ENCODE data around the gene ERH.
"Not testable (repeated sequence)": the region's sequence is repeated elsewhere in the genome, so short reads cannot be mapped to it uniquely, and the experiment has no call there.

The ERH gene

GRCh38 chr14:69398053-69398817 is at the start of gene ERH, which contains the start of gene SLC39A9:
Gene ERH (minus strand): TSS chr14:69398299. CDS start chr14:69398233, 66 bp downstream.
Gene SLC39A9 (plus strand): TSS chr14:69398692. CDS start chr14:69399370, 678 bp downstream.
- DNase-seq, result peak; percentile 97

- no peak for DNase-seq
Measured at GRCh38 chr14:69443296-69443805, 45.3 kb upstream of the ERH start.

- no peak for DNase-seq
Measured at GRCh38 chr14:69441948-69442347, 43.8 kb upstream of the ERH start.

GRCh38 chr14:69439521-69440270 is 41.6 kb upstream of the ERH start:
- no peak for DNase-seq

- DNase-seq, result no peak
Measured at GRCh38 chr14:69432364-69432763, 34.3 kb upstream of the ERH start.

- DNase-seq, result no peak
Measured at GRCh38 chr14:69430306-69430939, 32.3 kb upstream of the ERH start.

GRCh38 chr14:69429643-69430042 is 31.5 kb upstream of the ERH start:
- DNase-seq, result no peak

GRCh38 chr14:69428289-69428998 is 30.3 kb upstream of the ERH start:
- DNase-seq, result no peak

GRCh38 chr14:69427596-69427995 is 29.5 kb upstream of the ERH start:
- DNase-seq, result no peak

GRCh38 chr14:69424149-69424923 is 26.2 kb upstream of the ERH start:
- no peak for DNase-seq

- no peak for DNase-seq
Measured at GRCh38 chr14:69423279-69423678, 25.2 kb upstream of the ERH start.

- DNase-seq, result not testable (repeated sequence)
Measured at GRCh38 chr14:69416087-69416486, 18.0 kb upstream of the ERH start.

- no peak for DNase-seq
Measured at GRCh38 chr14:69413483-69413882, 15.4 kb upstream of the ERH start.

GRCh38 chr14:69408331-69408960 is 10.3 kb upstream of the ERH start:
- no peak for DNase-seq

GRCh38 chr14:69405762-69406161 is 7.7 kb upstream of the ERH start:
- DNase-seq, result no peak

GRCh38 chr14:69404883-69405282 is 6.8 kb upstream of the ERH start:
- no peak for DNase-seq

GRCh38 chr14:69404478-69404877 is 6.4 kb upstream of the ERH start:
- no peak for DNase-seq

- no peak for DNase-seq
Measured at GRCh38 chr14:69401841-69402240, 3.7 kb upstream of the ERH start.

GRCh38 chr14:69400154-69400553 is 2.1 kb upstream of the ERH start:
- no peak for DNase-seq

GRCh38 chr14:69399750-69400149 is 1.7 kb upstream of the ERH start:
- DNase-seq, result no peak

GRCh38 chr14:69398818-69399210 is 715 bp upstream of the ERH start:
- peak; percentile 44 for DNase-seq

- no peak for DNase-seq
Measured at GRCh38 chr14:69395929-69396328, 2.2 kb downstream of the ERH start.
